NCI-H187 (cell line): ENCODE results near the gene XRRA1.
"Not testable (repeated sequence)": the region's sequence is repeated elsewhere in the genome, so short reads cannot be mapped to it uniquely, and the experiment has no call there.

Experiments used
- DNase-seq, 2 experiments: peaks; one replicate each; lab custom pipeline; 2025; lab: John Stamatoyannopoulos, UW

Gene XRRA1

DNA sequence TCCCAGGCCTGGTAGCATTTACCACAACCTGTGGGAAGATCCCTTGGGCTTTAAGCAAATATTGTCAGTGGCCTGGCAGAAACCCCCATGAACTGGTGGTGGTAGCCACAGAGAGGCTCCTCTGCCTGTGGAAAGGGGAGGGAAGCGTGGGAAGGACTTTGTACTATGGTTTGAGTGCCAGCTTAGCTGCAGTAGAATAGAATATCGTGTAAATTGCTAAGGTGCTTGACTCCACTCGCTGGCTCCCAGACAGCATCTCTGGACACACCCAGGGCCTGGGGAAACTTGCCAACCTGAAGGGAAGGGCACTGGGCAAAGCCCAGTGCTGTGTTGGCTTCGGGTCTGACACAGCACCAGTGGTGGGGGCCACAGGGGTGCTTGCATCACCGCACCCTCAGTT lies 52.6 kb downstream of the XRRA1 start:
- DNase-seq = no peak

DNA sequence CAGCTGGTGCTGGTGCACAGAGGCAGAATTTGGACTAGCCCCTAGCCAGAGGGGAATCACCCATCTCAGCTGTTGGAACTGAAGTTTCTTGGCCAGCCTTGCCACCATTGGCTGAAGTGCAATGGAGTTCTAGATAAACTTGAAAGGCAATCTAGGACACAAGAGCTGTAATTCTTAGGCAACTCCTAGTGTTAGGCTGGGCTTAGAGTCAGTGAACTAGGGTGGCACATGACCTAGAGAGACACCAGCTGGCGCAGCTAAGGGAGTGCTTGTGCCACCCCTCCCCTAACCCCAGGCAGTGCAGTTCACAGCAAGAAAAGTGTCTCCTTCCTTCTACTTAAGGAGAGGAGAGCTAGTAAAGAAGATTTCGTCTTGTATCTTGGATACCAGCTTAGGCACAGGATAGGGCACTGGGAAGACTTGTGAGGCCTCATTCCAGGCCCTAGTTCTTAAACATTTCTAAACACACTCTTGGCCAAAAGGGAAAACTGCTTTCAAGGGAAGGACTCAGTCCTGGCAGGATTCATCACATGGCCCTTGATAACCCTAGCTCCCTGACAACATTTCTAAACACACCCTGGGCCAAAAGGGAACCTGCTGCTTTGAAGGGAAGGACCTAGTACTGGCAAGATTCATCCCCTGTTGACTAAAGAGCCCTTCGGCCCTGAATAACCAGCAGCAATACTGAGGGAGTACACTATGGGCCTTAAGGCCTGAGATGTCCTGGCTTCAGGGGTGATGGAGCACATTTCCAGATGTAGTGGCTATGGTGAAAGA lies 53.4 kb downstream of the XRRA1 start:
- no peak for DNase-seq

DNA sequence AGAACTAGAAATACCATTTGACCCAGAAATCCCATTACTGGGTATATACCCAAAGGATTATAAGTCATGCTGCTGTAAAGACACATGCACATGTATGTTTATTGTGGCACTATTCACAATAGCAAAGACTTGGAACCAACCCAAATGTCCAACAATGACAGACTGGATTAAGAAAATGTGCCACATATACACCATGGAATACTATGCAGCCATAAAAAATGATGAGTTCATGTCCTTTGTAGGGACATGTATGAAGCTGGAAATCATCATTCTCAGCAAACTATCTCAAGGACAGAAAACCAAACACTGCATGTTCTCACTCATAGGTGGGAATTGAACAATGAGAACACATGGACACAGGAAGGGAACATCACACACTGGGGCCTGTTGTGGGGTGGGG lies 55.9 kb downstream of the XRRA1 start:
- DNase-seq = not testable (repeated sequence)

DNA sequence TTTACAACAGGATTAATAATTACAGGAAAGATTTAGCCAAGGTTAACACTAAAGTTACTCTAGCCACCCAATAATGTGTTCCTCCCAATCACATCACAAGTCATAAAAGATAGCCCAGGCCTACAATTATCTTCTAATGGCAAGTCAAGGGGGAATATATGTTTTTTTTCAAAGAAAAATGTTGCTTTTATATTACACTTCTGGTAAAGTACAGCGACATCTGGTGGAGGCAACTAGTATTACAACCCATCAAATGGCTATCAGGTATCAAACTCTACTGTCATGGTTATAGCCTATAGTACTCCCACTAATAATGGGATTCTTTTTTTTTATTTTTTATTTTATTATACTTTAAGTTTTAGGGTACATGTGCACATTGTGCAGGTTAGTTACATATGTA lies 71.8 kb downstream of the XRRA1 start:
- no peak for DNase-seq

DNA sequence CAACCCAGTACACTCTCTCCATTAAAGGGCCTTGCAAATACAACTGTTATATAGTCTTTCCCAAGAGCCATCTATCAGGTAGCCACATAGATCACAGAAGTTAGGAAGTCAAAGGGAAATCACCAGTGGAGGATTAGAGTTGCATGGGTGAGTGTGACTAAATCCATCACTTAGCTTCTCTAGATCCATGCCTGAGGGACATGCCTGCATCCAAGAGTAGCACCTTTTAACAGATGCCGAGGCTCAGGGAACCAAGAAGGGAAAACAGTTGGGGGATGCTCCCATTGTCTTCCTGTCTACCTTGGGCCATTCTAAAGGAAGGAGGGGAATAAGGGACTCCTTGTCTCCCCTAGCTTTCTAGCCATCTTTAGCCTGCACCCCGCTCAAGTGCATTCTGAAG lies 77.9 kb downstream of the XRRA1 start:
- DNase-seq = no peak

DNA sequence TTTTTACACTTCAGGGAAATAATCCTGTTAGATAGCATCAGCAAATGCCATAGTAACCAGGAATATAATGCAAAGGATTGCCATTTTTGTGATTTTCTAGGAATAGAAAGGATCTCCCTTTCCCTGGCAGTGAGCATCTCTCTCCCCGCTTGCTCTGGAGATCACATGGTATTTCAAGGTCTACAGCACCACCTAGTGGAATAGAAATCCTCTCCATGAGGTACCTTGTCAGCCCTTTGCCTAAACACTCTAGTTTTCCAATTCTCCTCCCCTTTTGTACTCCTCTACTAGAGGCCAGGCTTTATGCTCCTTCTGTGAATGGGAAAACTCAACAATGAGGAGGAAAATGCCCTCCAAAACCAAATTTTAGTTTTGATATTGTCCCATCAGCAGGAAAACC lies 78.4 kb downstream of the XRRA1 start:
- no peak for DNase-seq

DNA sequence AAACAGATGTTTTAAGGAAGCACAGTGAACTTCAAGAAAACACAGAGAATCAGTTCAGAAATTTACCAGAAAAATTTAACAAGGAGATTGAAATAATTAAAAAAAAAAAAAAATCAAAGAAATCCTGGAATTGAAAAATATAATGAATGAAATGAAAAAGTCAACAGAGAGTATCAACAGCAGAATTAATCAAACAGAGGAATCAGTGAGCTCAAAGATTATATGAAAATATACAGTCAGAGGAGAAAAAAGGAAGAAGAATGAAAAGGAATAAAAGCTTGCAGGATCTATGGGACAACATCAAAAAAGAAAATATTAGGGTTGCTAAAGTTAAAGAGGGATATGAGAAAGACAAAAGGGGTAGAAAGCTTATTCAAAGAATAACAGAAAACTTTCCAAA lies 82.3 kb downstream of the XRRA1 start:
- DNase-seq = no peak

DNA sequence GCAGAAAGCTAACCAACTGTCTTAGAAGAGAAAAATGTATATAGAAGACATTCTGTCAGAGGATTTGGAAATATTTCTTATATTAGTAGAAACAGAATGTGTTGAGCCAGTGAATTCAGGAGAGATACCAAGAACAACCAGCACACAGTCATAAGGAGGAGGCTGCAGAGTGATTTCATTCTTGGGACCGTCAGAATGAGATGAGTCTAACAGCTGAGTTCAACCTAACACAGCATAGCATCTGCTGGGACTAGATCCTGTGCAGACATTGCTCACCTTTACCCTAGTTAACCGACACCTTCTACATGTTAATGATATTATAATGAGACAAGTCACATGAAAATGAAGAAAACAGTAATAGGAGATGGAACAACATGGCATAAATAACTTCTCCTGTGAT lies 85.5 kb downstream of the XRRA1 start:
- DNase-seq = no peak

DNA sequence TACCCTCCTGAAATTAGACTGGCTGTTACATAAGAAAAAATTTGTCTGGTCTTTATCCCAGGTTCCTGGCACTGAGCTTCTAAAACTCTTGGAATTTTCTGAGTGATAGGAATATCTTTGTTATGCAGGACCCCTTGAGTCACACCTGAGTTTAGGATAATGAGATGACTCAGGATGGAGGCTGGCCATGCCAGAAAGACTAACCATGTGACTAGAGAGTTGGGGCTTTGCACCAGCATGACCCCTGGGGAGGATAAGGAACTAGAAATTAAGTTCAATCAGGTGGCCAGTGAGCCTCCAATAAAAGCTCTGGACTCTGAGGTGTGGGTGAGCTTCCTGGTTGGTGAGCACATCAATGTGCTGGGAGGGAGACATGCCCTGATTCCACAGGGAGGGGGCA lies 88.1 kb downstream of the XRRA1 start:
- DNase-seq = no peak

DNA sequence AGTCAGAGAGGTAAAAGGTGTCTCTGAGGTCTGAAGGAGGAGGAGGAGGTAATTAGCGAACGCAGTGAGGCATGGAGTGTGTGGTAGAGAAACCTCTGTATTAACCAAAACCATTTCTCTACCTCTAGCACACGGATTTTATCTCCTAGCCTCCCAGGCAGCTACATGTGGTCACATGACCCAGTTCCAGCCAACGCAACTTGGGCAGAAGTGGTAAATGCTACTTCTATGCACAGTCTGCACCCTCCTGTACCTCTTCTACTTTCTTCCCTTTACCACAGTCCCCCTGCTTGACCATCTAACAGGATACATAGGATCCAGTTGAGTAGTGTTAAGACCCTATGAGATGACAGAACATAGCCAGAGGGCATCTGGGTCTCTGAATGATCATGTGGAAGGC lies 95.7 kb downstream of the XRRA1 start:
- DNase-seq = no peak

DNA sequence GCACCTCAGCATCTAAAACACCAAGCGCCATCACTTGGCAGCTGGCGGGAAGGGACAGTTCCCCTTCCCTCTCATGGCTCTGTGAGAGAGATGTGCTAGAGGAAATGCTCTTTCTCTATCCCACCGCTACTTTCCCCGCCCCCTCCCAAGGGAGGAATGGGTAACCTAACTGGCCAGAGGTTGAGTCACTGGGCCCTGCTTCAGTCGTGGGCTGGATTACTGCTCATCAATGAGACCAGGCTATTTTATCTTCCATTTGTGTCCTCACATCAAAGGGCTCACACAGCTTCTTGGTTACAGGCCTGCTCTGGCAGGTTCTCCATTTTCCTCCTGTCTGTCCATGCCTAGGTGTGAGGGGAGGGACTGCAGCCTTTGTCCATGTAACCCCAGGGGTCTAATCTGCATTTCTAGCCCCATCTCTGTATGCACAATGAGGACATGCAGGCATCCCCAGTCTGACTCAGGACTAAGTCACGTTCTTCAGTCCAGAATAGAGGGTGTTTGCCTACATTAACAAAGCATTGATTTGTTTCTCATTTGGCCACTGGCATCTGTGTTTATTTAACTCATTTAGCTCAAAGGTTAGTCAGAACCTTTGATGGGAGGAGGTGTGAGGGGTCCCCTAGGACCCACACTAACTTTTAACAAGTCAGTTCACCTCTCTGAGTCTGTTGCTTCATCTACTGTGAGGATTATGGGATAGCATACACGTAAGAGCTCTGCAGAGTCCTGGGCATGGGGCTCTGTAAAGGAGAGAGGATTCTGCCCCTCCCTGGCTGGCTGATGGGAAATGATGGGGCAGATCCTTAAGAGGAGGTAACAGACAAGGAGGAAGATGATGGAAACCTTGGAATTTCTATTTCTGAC lies 99.1 kb downstream of the XRRA1 start:
- no peak for DNase-seq

DNA sequence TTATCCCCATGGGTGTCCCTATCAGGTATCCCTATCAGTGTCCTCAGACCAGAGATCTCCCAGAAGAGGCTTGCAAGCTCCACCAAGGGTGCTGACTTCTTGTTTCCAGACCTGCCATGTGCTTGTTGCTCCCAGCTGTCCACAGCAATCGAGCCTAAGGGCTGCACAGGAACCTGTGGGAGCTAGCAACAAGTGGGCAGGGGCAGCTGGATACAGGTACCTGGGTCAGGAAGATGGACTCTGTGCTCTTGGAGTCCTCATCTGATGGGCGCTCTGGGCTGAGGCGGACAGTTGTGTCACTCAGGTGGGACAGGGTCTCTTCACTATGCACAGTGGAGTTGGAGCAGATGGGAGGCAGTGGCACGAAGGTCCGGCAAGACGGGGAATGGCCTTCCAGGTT lies 101.0 kb downstream of the XRRA1 start:
- DNase-seq = no peak

DNA sequence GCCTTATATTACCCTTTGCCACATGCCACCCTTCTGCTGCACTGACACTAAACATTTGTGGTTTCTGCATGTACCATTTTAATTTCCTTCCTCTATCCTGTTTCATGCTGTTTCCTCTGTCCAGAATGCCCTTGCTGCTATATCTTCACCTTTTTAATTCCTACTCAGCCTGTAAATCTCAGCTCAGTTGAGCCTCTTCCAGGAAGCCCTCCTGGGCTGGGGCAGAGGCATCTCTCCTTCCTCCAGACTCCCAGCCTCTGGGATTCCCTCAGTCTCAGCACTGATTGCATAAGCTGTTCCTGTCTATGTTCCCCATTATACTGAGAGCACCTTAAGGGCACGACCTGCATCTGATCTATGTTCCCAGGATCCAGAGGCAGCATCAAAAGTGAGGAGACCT lies 101.5 kb downstream of the XRRA1 start:
- DNase-seq = no peak

DNA sequence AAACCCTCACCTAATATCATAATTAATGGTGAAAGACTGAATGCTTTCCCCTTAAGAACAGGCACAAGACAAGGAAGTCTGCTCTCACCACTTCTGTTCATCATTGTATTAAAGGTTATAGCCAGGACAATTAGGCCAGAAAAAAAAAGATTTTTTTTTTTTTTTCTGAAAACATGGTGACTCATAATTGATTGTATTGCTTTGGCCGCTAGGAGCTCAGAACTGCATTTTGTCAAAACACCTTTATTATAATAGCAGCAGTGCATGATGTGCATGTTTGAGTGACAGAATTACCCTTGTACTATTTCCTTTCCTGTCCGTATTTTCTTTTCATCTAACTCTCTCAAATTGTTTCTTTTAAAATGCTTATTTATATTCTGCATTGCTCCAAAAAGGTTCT lies 102.1 kb downstream of the XRRA1 start:
- no peak for DNase-seq

DNA sequence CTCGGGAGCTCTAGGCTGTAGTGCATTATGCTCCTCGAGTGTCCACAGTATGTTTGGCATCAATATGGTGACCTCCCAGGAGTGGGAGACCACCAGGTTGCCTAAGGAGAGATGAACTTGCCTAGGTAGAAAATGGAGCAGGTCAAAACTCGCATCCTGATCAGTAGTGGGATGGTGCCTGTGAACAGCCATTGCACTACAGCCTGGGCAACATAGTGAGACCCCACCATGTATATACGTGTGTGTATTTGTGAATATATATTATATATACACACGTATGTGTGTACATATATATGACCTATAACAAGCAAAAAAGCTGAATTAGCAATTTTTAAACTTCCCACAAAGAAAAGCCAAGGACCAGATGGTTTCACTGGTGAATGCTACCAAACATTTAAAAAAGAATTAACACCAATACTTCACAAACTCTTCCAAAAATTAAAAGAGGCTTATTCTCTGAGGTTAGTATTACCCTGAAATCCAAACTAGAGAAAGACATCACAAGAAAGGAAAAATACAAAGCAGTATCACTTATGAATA lies 102.8 kb downstream of the XRRA1 start:
- DNase-seq = no peak

DNA sequence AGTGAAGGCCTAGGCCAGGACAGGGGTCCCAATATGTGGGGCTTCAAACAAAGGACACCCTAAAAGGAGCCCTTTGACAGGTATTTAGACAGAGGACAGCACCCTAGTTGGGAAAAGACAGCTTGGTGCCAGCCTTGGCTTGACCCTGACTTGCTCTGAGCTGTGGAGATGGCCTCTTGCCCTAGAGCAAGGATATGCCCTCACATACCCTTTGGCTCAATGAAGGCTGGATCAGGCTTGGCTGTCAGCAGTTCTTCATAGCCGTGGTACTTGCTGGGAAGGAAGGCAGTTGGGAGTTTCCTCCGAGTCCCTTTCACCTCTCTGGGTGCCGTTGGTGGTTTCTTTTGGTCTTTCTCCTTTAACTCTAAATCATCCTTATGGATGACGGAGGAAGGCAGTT lies 104.0 kb downstream of the XRRA1 start:
- DNase-seq = no peak

DNA sequence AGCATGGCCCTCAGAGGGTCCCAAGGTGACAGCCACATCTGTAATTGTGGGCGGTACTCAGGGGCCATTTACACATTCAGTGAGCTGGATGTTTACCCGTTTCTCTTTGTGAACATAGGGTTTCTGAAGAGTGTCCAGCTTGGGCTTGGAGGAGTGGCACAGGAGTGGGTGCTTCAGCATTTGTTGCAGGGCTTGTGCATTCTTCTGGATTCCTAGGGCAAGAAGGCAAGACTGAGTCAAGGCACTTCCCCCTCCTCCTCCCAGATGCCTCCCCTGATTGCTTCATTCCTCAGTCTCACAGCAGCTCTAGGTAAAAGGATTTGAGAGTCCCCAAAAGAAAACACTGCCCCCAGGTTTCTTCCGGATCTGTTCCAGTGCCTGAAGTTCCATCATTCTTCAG lies 104.8 kb downstream of the XRRA1 start:
- no peak for DNase-seq

DNA sequence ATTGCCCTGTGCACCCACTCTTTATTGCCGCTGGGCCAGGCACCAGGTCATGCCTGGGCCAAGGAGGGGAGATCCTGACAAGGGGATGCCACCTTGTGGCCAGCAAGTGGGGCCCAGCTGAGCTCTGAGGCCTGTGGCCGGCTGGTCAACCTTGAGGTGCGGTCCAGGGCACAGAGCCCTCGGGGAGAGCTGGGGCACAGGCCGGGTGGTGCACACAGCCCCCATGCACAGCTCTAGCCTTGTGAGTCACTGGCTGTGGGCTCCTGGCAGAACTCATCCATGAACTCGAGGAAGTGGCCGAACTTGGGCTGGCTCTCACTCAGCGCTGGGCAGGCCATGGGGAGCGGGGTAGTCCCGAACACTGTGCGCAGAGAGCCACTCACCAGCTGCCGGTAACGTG lies 105.9 kb downstream of the XRRA1 start:
- DNase-seq = no peak

DNA sequence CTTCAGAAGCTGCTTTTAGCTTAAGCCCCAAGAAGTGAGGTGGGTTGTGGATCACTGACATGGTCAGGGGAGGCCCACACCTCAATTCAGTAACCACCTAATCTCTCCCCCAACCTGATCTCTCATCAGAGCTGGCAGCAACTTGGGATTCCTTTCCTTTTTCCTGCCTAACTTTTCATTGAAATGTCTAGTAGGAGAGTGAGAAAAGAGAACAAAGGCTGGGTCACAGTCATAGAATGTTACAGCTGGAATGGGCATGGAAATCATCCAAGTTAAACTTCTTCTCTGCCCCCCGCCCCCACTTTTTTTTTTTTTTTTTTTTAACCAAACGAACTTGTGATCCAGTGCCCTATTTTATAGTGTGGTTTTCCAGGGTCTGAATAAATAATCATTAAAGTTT lies 108.4 kb downstream of the XRRA1 start:
- no peak for DNase-seq

DNA sequence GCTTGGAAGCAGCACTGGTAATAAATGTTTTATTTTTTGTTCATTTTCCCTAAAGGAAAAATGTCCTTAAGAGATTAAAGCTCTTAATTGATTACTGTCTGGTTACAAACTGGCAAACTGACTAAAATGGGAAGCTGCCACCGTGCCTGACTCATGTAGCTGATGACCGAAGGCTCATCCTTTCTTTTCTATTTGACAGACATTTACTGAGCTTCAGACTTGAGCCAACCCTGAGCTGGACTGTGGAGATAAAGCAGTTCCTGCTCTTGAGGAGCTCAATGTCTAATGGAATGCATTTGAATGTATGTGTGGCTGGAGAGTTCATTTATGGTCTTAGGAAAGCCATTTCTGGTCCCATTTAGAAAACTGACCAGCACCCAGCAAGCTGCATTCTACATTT lies 108.9 kb downstream of the XRRA1 start:
- no peak for DNase-seq

DNA sequence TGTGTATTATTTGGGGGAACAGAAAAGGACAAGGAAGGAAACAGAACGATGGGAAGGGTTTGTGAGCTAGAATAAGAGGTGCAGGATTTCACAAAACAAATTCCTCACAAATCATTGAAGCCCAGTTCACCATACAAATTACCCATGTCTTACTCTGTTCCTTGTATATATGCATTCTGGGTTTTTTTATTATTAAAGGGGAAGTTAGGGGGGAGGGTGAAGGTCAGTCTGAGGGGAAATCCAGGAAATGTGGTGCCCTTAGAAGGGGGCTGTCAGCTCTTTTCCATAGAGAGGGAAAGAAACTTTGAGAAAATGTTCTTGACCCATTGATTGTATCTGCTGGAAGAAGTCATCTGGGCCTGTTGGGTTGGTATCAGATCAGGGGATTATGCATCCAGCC lies 109.4 kb downstream of the XRRA1 start:
- DNase-seq = no peak

DNA sequence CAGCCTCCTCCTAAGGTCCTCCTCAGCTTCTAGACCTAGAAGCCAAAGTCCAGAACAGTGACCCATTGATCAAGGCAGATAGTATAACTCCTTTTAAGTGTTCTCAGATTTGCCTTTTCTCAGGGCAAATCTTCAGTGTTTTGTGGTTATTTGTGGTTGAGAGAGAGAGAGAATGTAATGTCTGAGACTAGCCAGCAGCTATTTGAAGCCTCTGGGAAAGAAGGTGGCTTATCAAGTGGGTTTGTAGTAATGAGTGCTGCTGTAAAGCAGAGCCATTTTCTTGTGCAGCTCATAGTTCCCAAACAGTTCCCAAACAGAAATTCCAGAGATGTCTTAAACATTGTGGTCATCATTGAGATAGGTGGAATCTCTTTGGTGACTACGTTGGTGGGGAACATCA lies 110.7 kb downstream of the XRRA1 start:
- DNase-seq = no peak

DNA sequence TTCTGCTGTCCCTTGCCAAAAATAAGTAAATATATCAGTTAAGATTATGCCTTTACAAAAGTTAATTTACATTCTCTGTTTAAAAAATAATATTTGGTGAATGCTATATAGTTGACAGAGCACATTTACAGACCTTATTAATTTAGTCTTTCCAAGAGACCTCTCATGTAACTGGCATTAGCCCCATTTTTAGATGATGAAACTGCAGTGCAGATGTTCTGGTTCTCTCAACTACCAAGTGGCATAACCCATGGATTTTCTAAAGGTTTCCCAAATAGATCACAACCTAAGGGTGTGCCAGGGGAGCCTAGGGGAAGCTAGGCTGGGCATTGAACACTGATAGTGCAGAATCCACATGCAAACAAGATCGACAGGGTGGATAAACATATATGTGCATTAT lies 111.7 kb downstream of the XRRA1 start:
- no peak for DNase-seq
